ENCODE results near the gene TRAF3IP1. TPM values are rescaled to one million over a fixed set of nuclear protein-coding genes. Genes with fewer than 3 reads are reported as not detected.
A peak's percentile ranks its signal among the peaks of the same experiment; 100 is the strongest.

The TRAF3IP1 gene
- polyA plus RNA-seq, 1 donor from 2014 or later: 12.5 TPM

DNA sequence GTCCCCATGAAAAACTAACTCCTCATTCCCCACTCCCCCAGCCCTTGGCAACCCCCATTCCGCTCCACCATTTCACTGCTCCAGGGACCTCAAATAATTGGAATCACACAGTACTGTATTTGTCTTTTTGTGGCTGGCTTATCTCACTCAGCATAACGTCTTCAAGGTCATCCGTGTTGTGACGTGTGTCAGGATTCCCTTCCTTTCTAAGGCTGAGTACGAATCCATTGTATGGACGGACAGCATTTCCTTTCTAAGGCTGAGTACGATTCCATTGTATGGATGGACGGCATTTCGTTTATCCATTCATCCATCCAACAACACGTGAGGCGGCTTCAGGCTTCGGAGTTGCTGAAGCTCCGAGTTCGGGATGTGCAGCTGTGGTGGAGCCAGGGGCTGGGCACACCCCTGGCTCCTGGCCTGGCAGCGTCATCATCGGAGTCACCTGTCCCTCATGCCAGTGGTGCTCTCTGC, 105.2 kb downstream of the TRAF3IP1 start:
- peak overlapping the region; percentile 65 for H2AFZ ChIP-seq (ENCODE audit: low read depth, low read length)
- H3F3A ChIP-seq (ENCODE audit: insufficient read depth, low read length, poor library complexity, severe bottlenecking): no peaks in the 10 kb centered on the region
- no peaks in the 10 kb centered on the region for H3K9me2 ChIP-seq (ENCODE audit: insufficient read depth, low read length)
- peaks cover 24% of the 10 kb centered on the region for H3K79me2 ChIP-seq (replicated peaks; ENCODE audit: insufficient read depth, low read length)
- peak overlapping the region; percentile 76 for H3K4me2 ChIP-seq (ENCODE audit: low read length)
- no peaks in the 10 kb centered on the region for H3K27me3 ChIP-seq (ENCODE audit: insufficient read depth, low read depth, low read length)
- H3K4me3 ChIP-seq (ENCODE audit: low read length): peak overlapping the region; percentile 92
- no peaks in the 10 kb centered on the region for H3K9me3 ChIP-seq (ENCODE audit: low read length)
- TF ChIP-seq SMC3 (conservative IDR thresholded peaks at IDR 0.05; ENCODE audit: poor library complexity) (no peak), POLR2AphosphoS5 (IDR thresholded peaks at IDR 0.05) (no peak), MXI1 (conservative IDR thresholded peaks at IDR 0.05; ENCODE audit: poor library complexity, severe bottlenecking) (no peak), TAF1 (IDR thresholded peaks at IDR 0.05; ENCODE audit: low read depth) (no peak), RAD21 (conservative IDR thresholded peaks at IDR 0.05) (no peak), EP300 (conservative IDR thresholded peaks at IDR 0.05; ENCODE audit: poor library complexity, severe bottlenecking) (no peak), EZH2 (IDR thresholded peaks at IDR 0.05; ENCODE audit: borderline replicate concordance, insufficient read depth, low read length, poor library complexity, severe bottlenecking) (no peak)
- TF ChIP-seq, protein P1, sequence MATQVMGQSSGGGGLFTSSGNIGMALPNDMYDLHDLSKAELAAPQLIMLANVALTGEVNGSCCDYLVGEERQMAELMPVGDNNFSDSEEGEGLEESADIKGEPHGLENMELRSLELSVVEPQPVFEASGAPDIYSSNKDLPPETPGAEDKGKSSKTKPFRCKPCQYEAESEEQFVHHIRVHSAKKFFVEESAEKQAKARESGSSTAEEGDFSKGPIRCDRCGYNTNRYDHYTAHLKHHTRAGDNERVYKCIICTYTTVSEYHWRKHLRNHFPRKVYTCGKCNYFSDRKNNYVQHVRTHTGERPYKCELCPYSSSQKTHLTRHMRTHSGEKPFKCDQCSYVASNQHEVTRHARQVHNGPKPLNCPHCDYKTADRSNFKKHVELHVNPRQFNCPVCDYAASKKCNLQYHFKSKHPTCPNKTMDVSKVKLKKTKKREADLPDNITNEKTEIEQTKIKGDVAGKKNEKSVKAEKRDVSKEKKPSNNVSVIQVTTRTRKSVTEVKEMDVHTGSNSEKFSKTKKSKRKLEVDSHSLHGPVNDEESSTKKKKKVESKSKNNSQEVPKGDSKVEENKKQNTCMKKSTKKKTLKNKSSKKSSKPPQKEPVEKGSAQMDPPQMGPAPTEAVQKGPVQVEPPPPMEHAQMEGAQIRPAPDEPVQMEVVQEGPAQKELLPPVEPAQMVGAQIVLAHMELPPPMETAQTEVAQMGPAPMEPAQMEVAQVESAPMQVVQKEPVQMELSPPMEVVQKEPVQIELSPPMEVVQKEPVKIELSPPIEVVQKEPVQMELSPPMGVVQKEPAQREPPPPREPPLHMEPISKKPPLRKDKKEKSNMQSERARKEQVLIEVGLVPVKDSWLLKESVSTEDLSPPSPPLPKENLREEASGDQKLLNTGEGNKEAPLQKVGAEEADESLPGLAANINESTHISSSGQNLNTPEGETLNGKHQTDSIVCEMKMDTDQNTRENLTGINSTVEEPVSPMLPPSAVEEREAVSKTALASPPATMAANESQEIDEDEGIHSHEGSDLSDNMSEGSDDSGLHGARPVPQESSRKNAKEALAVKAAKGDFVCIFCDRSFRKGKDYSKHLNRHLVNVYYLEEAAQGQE (IDR thresholded peaks at IDR 0.05; ENCODE audit: borderline replicate concordance): no peak
- TF ChIP-seq, protein P2, sequence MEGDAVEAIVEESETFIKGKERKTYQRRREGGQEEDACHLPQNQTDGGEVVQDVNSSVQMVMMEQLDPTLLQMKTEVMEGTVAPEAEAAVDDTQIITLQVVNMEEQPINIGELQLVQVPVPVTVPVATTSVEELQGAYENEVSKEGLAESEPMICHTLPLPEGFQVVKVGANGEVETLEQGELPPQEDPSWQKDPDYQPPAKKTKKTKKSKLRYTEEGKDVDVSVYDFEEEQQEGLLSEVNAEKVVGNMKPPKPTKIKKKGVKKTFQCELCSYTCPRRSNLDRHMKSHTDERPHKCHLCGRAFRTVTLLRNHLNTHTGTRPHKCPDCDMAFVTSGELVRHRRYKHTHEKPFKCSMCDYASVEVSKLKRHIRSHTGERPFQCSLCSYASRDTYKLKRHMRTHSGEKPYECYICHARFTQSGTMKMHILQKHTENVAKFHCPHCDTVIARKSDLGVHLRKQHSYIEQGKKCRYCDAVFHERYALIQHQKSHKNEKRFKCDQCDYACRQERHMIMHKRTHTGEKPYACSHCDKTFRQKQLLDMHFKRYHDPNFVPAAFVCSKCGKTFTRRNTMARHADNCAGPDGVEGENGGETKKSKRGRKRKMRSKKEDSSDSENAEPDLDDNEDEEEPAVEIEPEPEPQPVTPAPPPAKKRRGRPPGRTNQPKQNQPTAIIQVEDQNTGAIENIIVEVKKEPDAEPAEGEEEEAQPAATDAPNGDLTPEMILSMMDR (IDR thresholded peaks at IDR 0.05; ENCODE audit: poor library complexity, severe bottlenecking): no peak
- no peaks in the 10 kb centered on the region for H3K36me3 ChIP-seq (ENCODE audit: insufficient read depth, low read length)
- H4K20me1 ChIP-seq (ENCODE audit: insufficient read depth): no peaks in the 10 kb centered on the region
- peak overlapping the region; percentile 88 for H3K27ac ChIP-seq (ENCODE audit: low read length)
- peak overlapping the region; percentile 85 for H3K9ac ChIP-seq (ENCODE audit: low read length)

DNA sequence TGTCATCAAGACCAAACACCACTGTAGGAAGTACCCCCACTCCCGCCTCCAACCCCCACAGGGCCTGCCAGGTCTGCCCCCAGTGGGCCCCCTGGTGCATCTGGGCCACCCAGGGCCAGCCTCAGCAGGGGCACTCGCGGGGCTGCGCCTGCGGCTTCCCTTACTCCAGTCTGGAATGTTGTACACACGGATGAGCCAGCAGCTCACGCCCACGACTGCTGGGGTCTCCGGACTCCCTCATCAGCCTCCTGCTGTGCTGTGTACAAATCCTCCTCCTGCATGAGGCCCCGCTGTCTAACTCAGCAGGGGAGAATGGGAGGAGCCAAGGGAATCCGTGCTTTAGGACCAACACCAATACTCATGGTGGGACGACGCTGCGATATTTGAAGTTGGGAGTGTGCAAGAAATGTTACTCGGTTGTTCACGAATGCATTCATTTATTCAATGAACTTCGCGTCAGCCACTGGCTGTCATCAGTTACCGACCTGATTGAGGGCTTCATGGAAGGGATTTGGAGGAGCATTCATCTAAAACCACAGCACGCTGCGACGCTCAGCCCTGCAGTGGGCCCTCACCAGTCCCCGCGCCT, 105.8 kb downstream of the TRAF3IP1 start:
- H3K79me2 ChIP-seq (replicated peaks; ENCODE audit: insufficient read depth, low read length): peaks cover 29% of the 10 kb centered on the region
- H3K27ac ChIP-seq (ENCODE audit: low read length): peak overlapping the region; percentile 88
- TF ChIP-seq EZH2 (IDR thresholded peaks at IDR 0.05; ENCODE audit: borderline replicate concordance, insufficient read depth, low read length, poor library complexity, severe bottlenecking) (no peak), SMC3 (conservative IDR thresholded peaks at IDR 0.05; ENCODE audit: poor library complexity) (no peak), RAD21 (conservative IDR thresholded peaks at IDR 0.05) (no peak), MXI1 (conservative IDR thresholded peaks at IDR 0.05; ENCODE audit: poor library complexity, severe bottlenecking) (no peak), POLR2AphosphoS5 (IDR thresholded peaks at IDR 0.05) (peak; percentile 26), EP300 (conservative IDR thresholded peaks at IDR 0.05; ENCODE audit: poor library complexity, severe bottlenecking) (peak; percentile 0)
- TF ChIP-seq, protein P1 (IDR thresholded peaks at IDR 0.05; ENCODE audit: borderline replicate concordance): peak; percentile 13
- TF ChIP-seq, protein P2 (IDR thresholded peaks at IDR 0.05; ENCODE audit: poor library complexity, severe bottlenecking): no peak
- no peaks in the 10 kb centered on the region for H3K27me3 ChIP-seq (ENCODE audit: insufficient read depth, low read depth, low read length)
- H3K4me3 ChIP-seq (ENCODE audit: low read length): peak overlapping the region; percentile 92
- no peaks in the 10 kb centered on the region for H3K9me2 ChIP-seq (ENCODE audit: insufficient read depth, low read length)
- H3K4me2 ChIP-seq (ENCODE audit: low read length): peak overlapping the region; percentile 76
- no peaks in the 10 kb centered on the region for H3F3A ChIP-seq (ENCODE audit: insufficient read depth, low read length, poor library complexity, severe bottlenecking)
- no peaks in the 10 kb centered on the region for H4K20me1 ChIP-seq (ENCODE audit: insufficient read depth)
- H3K9me3 ChIP-seq (ENCODE audit: low read length): no peaks in the 10 kb centered on the region
- peak overlapping the region; percentile 85 for H3K9ac ChIP-seq (ENCODE audit: low read length)
- peak overlapping the region; percentile 65 for H2AFZ ChIP-seq (ENCODE audit: low read depth, low read length)
- H3K36me3 ChIP-seq (ENCODE audit: insufficient read depth, low read length): peaks cover 1% of the 10 kb centered on the region

All from neural cell (in vitro differentiated cells).